Measurements from ENCODE around the gene LHCGR.

The LHCGR gene

GRCh38 chr2:48760826-48761225 is 5.3 kb upstream of the LHCGR start:
- no peak for TF ChIP-seq CTCF (IDR thresholded peaks at IDR 0.05)

- TF ChIP-seq CTCF (IDR thresholded peaks at IDR 0.05): no peak
These were observed 4.2 kb upstream of the LHCGR start for GRCh38 chr2:48759682-48760081.

GRCh38 chr2:48756289-48756688 is 765 bp upstream of the LHCGR start:
- TF ChIP-seq CTCF (IDR thresholded peaks at IDR 0.05): no peak

- no peak for TF ChIP-seq CTCF (IDR thresholded peaks at IDR 0.05)
These were observed 650 bp downstream of the LHCGR start for GRCh38 chr2:48754874-48755273.

- no peak for TF ChIP-seq CTCF (IDR thresholded peaks at IDR 0.05)
These were observed 2.3 kb downstream of the LHCGR start for GRCh38 chr2:48753228-48753627.

- no peak for TF ChIP-seq CTCF (IDR thresholded peaks at IDR 0.05)
These were observed 5.3 kb downstream of the LHCGR start for GRCh38 chr2:48750128-48750739.

- TF ChIP-seq CTCF (IDR thresholded peaks at IDR 0.05): no peak
These were observed 6.0 kb downstream of the LHCGR start for GRCh38 chr2:48749291-48750127.

All from LNCAP (cell line).